Keratinocyte (primary cell): Measurements from ENCODE around the gene RNF215.

Experiments
- CTCF ChIP-seq, 3 experiments: IDR thresholded peaks in 1 of 3; conservative IDR thresholded peaks in 1 of 3; optimal IDR thresholded peaks in 1 of 3; 2 replicates in 2 of 3; 3 replicates in 1 of 3; pipeline versions ENCODE3 to v1.5.1; 2011; ENCODE audit warnings: low read length in 3 of 3, mild to moderate bottlenecking in 3 of 3, moderate library complexity in 2 of 3, control low read depth in 1 of 3, inconsistent platforms in 1 of 3; ENCODE audit not compliant: insufficient read depth in 2 of 3; ENCODE audit errors: extremely low read depth in 1 of 3
- EZH2 ChIP-seq: IDR thresholded peaks from one replicate; pipeline ENCODE4 v1.6.1; 2012; ENCODE audit warnings: inconsistent platforms, mild to moderate bottlenecking, low read length, moderate library complexity

- TF ChIP-seq CTCF (optimal IDR thresholded peaks at IDR 0.05 in 1 of 3, IDR thresholded peaks at IDR 0.05 in 1 of 3, conservative IDR thresholded peaks at IDR 0.05 in 1 of 3; ENCODE audit: extremely low read depth in 1 of 3, insufficient read depth in 2 of 3, low read length in 3 of 3) (peak in 2 of 3 experiments; percentile 17 to 45), EZH2 (no peak)
These were observed 43.7 kb upstream of the RNF215 start for GRCh38 chr22:30430933-30431332.
